Kasumi-1 (cell line): ENCODE data around the gene MYBBP1A.

Experiments used
- DNase-seq, 2 experiments: peaks; one replicate each; lab custom pipeline; 2025; lab: John Stamatoyannopoulos, UW

MYBBP1A gene

DNA sequence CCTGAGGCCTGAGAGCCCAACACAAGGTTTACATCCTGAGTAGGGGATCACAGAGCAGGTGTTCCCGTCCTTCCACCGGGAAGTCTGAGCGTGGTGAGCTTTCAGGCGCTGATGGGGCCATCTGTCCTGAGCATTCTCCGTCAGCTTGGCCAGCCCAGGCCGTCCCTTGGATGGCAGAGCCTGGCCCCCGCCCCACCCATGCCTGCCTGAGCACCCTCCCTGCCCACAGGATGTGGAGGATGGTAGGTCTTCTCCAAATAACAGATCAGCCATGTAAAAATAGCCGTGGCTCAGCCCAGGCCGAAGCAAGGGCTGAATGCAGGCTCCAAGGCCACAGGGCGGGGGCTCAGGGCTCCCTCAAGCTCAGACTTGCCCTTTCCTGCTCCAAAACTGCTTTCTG lies 36.3 kb downstream of the MYBBP1A start:
- DNase-seq = no peak

DNA sequence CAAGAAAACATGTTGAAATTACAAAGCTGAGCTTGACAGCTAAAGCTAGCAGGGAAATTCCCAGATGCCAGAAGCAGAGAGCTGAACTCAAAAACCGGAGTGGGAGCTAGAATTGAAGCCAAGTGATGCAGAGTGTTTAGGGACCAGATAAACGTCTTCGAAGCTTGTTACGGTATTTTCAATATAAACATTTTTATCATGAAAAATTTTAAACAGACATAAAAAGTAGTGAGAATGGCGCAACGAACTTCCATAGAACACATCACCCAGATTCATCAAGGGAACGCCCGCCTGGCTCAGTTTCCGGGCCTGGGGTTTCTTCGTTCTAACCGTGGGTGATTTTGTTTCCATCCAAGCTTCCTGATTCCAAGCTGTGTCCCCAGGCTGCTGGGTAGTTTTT lies 38.4 kb downstream of the MYBBP1A start:
- DNase-seq = no peak

DNA sequence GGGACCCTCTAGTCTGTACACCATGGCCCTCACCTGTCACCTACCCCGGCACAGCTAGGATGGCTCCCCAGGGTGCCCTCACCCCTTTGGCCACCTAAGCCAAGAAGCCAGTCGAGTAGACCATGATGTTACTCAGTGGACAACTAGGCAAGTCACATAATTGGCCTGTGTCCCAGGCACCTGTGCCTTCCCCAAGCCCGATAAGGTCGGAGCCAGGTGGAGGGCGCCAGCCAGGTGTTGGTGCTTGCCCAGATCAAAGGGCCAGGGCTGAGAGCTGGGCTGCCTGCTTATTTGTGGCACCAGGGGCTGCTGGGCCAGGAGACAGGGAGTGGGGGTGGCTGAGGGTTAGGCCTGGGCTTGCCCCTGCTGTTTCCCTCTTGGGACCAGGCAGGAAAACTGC lies 39.7 kb downstream of the MYBBP1A start:
- no peak for DNase-seq

DNA sequence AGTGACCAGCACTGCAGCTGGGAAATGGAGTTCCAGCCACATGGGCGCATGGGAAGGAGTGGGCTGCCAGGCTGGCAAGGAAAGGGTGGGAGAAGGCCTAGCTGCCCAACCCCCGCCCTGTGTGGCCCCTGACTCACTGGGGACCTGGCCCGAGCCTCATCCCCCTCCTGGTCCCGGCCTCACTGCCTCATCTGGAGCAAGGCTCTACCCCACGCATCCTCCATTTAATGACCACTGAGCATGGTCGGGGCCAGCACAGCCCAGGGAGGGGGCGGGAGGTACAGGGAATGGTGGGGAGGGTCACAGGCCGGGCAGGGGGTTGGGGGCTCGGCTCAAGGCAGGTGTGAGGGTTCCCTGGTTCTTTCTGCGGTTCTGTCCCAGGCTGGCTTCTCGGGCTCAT lies 40.4 kb downstream of the MYBBP1A start:
- DNase-seq = no peak

DNA sequence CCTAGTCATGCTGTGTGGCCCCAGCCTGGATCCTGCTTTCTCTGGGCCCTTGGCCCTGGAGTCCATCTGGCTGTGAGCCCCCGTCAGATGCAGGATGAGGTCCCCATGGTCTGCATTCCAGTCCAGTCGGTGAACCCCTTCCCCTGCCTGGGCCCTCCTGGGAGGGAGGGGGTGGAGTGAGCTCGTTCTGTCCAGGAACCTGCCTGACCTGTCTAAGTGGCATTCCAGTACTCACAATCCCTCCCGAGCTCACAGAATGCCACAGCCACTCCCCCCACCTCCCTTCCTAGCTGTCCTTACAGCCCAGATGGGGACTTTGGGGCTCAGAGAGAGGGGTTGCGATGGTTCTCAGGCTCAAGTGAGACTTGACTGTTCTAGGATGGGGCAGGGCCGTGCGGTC lies 41.0 kb downstream of the MYBBP1A start:
- DNase-seq = no peak

DNA sequence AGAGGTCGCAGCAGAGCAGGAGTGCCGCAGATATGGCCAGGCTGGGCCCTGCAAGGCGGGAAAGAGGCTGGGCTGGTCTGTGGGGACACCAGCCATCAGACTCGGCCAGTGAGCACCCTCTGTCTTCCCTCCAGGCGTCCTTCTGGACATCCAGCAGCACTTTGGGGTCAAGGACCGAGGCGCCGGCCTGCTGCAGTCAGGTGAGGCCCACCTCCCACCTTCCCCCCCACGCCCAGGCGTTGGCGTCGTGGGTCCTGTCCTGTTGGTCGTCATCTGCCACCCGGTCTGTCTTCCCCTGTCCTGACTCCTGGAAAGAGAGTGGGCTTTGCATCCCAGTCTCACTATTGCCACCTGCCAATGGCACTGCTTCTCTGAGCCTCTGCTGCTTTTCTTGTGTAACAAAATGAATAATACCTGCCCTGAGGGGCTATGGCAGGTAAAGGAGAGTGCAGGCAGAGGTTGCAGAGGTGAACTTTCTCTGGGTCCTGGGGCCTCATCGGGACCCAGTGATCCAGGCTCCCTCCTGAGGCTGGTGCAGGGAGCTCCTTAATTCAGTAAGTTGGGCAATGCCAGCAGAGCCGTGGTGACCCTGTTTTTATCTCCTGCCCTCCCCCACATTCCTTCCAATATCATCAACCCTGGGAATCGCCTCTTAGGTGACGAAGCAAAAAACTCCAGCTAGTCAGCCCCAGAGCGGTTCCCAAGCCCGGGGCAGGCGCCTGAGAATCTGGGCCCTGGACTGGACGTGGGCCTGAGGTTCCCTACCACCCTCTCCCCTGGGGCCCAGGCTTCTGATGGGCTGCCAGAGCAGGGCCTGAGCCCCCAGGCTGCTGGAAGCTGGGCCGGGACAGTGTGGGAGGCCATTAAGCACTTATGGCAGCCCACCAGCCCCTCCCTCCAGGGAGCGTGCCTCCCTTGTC lies 41.8 kb downstream of the MYBBP1A start:
- DNase-seq = no peak

DNA sequence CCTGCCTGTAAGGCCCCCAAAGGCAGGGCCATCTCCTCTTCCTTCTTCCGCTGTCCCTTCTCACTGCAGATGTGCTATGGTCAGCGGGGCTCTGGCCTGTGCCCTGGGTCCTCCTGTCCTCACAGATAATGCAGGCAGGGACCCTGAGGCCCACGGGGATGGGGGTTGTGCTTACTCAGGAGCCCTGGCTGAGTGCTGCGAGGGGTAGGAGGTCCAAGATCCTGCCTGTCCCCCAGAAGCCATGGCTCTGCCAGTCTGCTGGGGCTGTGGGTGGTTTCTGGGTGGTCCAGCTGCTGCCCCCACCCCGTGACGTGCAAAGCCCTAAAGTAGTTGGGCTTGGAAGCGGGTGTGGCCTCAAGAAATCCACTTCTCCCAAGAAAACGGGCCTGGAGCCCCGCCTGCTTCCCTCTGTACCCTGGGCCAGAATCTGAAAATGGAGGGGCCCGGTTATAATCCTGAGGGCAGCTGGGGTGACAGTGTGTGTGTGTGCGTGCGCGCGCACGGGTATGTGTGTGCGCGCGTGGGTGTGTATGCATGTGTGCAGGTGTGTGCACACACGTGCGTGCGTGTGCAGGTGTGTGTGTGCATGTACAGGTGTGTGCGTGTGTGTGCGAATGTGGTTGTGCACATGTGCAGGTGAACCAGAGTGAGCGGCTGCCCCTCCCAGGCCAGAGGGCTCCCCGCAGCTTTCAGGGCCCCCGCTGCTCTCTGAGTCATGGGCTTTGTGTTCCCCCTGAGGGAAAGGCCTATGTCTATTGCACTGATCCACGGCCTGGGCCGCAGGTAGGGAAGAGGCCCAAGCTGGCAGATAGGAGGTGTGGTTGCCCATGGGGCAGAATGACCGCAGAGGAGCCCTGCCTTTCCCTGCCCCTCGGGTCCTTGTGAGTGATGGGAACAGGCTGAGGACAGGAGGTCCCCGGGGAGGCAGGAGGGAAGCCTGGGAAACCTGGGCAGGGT lies 42.8 kb downstream of the MYBBP1A start:
- DNase-seq = no peak

DNA sequence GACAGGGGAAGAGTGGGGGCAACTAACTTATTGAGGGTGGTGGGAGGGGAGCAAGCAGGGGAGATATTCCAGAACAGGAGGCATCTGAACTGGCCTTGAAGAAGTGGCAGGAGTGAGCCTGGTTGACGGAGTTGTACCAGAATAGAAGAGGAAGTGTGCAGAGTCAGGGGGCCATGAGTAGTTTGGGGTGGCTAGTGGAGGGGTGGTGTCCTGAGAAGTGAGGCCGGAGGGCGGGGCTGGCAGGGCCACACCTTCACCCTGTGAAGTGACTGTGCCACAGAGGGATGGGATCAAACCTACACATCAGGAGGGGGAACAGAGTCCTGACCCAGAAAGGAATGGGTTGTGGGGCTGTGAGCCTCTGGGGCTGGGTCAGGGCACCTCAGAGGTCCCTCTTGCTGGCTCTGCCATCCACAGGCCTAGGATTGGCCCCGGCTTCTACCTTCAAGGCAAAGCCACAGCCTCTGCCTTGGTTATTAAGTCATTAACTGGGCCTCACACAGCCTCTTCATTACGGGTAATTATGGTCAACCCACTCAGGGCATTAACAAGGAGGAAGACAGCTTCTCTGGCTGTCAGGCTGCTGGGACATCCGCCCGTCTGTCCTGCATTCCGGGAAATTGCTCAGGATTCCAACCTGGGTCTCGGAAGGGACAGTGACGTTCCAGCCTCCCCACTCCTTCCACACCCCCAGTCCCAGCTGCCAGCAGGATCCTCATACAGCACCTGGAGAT lies 43.8 kb downstream of the MYBBP1A start:
- no peak for DNase-seq

DNA sequence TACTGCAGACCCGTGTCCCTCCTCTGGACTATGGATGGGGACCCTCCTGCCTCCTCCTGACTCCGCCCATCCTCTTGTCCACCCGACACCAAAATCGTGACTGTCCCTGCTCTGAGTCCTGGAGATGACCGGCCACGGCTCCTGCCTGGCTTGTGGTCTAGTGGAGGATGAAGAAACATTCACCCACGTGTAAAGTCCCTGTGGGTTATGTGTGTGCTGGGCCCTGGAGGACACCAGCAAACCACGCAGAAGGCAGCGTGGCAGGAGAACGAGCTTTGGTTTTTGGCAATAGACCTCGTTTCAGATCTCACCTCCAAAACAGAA lies 44.6 kb downstream of the MYBBP1A start:
- no peak for DNase-seq

DNA sequence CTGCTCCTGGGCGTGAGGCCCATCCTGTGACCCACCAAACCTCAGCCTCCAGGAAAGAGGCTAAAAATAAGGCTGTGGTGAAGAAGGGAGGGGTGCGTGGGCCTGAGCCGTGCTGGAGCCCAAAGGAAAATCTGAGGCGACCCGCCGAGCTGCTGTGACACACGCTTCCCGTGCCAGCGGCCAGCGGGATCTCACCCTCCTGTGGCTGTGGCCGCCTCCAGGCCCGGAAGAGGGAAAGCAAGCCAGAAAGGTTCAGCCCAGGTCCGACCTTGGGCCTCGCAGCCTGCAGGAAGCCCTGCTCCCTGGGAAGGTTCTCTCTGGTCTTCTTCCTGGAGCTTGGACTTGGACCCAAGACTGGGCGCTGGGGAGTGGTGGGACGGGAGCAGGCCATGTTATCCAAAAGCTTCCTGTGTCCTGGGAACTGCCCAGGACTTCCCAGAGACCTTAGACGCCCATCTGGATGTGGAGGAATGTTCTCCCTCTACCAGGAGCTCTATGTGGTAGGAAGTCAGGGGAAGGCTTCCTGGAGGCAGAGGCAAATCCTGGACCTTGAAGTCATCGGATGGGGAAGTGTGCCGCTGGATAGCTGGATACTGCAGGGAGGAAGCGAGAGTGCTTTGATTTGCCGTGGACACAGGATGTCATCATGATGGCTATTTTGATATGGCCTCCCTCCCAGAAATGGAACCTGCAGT lies 45.1 kb downstream of the MYBBP1A start:
- DNase-seq = no peak

DNA sequence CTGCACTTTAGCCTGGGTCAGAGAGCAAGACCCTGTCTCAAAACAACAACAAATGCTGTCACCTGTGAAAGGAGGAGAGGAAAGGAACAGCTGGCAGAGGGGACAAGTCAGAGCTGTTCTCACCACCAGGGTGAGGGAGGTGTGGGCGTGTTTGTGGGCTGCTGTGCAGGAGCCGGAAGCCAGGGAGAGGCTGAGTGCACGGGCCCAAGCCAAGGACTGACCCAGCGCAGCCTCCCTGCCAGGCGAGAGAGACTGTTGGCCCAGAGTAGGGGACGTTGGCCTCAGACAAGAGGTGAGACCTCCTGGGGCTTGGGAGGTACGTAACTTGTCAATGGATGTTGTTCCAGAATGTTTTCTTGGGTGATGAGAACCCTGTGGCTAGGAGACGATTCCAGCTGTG lies 45.8 kb downstream of the MYBBP1A start:
- DNase-seq = no peak

DNA sequence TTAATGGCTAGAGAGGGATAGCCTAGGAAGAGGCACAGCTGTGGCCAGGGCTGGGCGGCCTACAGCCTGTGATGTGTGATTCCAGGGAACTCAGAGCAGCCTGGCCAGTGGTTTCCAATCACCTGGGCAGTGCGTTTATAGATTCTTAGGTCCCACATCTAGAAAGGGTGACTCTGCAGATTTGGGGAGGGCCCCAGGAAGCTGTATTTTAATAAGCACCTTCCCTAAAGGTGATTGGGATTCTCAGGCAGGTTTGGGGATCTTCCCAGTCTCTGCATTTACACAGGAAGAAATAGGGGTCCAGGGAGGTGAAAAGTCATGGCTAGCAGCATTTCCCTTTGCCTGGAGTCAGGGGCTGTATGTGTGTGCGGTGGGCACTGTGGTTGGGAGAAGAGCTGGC lies 47.0 kb downstream of the MYBBP1A start:
- no peak for DNase-seq

DNA sequence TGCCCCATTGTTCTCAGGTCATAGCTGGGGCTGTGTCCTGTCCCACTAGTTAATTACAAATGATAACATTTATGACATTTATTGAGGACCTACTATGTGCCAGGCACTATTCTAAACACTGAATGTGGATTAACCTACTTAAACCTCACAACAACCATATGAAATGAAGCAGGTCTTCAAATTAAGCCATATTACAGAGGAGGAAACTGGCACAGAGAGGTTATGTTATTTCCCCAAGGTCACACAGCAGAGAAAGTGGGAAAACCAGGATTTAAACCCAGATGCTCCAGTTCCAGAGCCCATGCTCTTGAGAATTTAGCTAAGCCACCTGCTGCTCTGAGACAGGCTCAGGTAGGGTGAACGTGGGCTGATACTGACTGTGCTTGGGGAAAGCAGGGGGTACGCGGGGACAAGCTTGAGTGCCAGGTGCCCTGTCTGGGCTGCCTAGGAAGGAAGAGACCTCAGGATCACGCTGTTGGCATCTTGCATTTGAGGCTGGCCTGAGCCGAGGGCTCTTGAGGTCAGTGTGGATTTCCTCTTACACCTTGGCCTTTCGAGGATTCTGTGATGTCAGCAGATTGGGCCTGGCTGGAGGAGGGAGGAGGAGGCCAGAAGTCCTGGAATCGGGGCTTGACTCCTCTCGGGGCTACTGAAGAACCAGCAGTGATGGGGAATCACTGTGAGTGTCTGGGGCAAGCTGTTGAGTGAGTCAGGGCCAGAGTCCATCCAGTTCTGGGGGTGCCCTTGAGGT lies 47.6 kb downstream of the MYBBP1A start:
- no peak for DNase-seq

DNA sequence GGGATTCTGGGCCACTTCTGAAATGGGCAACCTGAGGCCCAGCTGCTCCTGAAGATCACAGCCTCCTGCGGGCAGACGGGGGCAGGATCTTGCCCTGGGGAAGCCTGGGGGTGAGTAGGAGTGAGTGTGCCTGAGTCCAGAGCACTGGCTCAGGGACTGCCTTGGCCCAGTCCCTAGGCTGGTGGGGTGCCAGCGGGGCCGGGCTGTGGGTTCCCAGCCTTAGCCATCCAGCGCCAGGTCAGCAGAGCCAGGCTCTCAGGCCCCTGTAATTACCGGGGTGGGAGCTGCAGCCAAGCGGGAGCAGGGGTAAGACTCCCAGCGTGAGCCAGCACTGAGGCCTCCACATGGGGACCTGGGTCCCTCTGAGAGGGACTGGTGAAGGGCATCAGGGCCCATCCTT lies 48.3 kb downstream of the MYBBP1A start:
- no peak for DNase-seq

DNA sequence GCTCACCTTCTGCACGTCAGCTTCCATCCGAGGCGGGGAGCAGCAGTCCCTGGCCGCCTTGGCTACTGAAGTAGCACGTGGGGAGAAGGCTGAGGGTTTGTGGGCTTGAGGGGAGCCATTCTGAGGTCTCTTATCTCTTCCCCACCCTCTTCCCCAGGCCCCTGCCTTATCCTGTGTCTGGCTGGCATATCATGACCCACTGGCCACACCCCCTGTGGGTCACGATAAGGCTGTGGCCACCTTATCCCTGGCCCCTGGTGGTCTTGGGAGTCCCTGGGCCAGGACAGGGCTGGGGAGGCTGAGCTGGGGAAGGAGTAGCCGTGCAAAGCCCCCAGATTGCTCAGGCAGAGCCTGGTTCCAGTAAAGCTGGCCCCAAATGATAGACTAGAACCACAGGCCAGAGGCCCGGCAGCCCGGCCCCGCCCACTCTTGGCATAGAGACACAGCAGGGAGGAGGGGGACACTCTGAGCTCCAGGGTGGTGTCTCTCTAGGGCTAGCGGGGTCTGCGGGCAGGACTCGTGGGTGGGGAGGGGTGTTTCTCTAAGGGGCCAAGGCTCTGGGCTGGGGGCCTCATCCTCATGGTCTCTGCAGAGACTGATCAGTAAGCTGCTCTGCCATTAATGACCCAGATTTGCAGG lies 48.9 kb downstream of the MYBBP1A start:
- DNase-seq = no peak

DNA sequence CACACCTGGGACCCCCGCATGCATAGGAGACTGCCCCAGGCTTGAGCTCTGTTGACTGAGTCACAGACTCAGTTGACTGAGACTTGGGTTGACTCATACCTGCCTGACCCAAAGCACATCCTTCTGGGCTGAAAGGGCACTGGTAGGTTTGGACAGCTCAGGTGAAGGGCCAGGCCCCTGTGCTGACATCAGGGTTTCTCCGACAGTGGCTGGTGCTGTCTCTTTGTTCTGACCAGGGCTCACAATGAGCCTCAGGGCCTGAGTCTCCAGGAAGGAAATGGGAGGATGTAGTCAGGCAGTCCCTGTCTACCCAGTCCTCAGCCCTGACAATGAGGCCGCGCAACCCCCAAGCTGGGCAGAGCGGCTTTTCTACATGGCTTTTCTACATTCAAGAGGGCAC lies 50.0 kb downstream of the MYBBP1A start:
- no peak for DNase-seq

DNA sequence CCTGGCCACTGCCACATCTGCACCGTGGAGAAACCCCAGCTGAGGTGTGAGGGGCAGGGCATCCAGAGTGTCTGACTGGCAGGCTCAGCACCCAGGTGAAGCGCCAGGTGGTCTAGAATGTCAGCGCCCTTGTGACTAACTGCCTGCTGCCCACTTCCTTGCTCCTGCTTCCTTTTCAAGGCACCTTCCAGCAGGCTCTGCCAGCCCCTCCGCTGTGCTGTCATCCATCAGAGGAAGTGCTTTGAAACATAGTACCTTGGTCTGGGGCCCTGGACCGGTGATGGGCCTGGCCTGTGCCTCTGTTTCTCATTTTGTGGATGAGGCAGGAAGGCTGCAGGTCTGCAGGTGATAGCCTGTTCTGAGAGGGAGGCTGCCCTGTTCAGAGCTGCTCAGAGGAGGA lies 51.0 kb downstream of the MYBBP1A start:
- DNase-seq = no peak

DNA sequence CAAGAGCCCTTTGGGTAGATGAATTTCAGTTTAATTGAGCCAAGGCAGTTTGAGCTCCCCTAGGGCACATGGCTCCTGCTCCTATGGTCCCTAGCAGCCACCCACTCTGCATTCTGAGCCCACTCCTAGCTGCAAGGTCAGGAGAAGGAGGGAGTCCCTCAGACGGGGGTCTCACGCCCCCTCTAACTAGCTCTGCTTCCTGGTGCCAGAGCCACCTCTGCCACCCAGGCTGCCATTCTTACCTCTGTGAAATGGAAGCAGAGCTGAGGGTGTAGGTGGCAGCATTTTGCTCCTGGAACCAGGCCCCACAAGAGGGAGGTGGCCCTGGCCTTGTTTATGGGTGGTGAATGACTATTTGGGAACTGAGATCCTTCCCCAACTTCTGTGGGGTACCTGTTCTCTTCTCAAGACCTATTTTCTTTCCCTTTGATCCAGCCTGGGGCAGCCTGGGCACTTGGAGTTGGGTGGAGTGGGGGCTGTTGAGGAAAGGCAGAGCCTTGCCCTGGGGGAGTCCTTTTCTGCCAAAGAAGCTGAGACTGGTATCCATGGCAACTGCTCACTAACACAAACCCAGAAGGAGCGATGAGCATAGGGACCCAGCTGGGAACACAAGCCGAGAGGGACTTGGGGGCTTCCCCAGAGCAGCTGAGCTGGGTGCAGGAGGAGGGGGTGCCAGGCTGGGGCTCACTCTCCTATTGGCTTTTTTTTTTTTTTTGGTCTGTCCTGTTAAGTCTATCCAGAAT lies 51.7 kb downstream of the MYBBP1A start:
- DNase-seq = no peak

DNA sequence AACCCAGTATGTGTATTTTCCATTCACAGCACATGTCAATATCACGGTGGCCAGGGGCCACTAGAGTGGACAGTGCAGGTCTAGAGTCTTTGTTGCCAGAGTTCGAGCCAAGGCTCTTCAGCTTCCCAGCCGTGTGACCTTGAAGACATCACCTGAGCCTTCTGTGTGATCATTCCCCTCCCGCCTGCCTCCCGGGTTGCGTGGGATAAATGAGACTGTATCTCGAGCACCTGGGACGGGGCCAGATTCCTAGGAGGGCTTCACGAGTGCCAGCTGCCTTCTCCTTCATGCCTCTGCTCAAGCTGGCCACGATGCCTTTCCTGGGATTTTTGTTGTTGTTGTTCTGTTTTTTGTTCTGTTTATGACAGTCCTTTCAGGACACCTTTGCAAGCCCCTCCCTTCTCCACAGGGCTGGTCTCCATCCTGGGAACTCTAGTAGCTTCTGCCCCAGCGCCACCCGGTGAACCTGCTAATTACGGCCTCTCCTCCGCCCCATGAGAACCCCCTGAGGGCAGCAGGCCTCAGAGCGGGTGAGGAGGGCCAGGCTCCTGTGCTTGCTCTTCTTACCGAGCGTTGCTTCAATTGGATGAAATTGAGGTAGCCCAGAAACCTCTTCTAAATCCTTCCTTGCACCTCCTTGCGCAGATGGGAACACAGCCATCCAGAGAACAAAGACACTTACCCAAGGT lies 52.6 kb downstream of the MYBBP1A start:
- DNase-seq = no peak
